Measurements from ENCODE around the gene SERPINB10.

DNA sequence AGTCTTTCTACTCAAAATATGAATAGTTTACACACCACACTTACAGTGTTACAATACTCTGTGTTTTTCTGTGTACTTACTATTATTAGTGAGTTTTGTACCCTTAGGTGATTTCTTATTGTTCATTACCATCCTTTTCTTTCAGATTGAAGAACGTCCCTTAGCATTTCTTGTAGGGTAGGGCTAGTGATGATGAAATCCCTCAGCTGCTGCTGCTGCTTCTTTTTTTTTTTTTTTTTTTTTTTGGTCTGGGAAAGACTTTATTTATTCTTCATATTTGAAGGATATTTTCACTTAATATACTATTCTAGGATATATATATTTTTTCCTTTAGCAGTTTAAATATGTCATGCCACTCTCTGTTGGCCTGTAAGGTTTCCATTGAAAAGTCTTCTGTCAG, 49.3 kb upstream of the SERPINB10 start:
- TF ChIP-seq, protein P1, sequence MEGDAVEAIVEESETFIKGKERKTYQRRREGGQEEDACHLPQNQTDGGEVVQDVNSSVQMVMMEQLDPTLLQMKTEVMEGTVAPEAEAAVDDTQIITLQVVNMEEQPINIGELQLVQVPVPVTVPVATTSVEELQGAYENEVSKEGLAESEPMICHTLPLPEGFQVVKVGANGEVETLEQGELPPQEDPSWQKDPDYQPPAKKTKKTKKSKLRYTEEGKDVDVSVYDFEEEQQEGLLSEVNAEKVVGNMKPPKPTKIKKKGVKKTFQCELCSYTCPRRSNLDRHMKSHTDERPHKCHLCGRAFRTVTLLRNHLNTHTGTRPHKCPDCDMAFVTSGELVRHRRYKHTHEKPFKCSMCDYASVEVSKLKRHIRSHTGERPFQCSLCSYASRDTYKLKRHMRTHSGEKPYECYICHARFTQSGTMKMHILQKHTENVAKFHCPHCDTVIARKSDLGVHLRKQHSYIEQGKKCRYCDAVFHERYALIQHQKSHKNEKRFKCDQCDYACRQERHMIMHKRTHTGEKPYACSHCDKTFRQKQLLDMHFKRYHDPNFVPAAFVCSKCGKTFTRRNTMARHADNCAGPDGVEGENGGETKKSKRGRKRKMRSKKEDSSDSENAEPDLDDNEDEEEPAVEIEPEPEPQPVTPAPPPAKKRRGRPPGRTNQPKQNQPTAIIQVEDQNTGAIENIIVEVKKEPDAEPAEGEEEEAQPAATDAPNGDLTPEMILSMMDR (IDR thresholded peaks at IDR 0.05; ENCODE audit: poor library complexity), result no peak
- TF ChIP-seq EZH2 (IDR thresholded peaks at IDR 0.05; ENCODE audit: borderline replicate concordance) (no peak), EZH2phosphoT487 (IDR thresholded peaks at IDR 0.05; ENCODE audit: low read depth, severe bottlenecking, unreplicated experiment) (no peak)

All from hepatocyte (in vitro differentiated cells).